SHP77 treated with DMSO at 0.1 percent for 48 hours (cell line): ENCODE data around the gene AKAP8L.

ENCODE experiments used
- DNase-seq: peaks from one replicate; lab custom pipeline; 2025; lab: John Stamatoyannopoulos, UW

The AKAP8L gene

DNA sequence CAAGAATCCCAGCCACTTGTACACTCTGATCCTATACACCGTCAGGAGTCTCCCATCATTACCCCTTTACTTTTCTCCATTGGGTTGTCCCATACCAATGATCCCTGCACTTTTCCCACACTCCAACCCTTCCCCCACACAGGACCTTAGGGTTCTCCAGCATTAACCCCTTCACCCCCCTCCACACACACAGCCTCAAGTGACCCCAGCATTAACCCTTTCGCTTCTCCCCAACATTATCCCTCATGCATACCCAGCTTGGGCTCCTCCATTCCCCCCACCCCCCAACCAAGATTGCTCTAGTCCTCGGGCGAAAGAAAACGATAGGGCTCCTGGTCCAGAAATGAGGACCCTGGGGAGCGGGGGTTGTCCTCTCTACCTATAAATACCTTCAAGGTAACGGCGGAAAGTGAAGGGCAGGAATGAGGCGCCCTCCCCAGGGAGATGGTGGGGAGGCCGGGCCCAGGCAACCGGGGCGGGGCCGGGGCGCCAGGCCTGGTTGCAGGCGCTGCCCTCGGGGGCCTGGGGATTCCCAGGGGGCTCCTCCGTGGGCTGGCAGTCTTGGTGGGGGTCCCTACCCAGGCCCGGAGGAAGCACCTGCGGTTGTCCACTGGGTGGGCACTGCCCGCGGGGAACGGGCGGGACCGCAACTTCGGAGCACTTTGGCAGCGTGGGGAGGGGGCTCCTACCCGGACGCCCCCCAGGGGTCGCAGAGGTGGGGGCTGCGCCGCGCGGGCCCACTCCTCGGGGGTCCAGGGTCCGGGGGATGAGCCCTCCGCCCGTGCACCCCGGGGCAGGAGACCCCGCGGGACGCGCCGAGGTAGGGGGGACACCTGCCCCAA, 30.2 kb upstream of the AKAP8L start:
- no peak for DNase-seq

- no peak for DNase-seq
Measured at GRCh38 chr19:15448044-15448777, 29.4 kb upstream of the AKAP8L start.

GRCh38 chr19:15447057-15447456, 28.3 kb upstream of the AKAP8L start:
- no peak for DNase-seq

DNA sequence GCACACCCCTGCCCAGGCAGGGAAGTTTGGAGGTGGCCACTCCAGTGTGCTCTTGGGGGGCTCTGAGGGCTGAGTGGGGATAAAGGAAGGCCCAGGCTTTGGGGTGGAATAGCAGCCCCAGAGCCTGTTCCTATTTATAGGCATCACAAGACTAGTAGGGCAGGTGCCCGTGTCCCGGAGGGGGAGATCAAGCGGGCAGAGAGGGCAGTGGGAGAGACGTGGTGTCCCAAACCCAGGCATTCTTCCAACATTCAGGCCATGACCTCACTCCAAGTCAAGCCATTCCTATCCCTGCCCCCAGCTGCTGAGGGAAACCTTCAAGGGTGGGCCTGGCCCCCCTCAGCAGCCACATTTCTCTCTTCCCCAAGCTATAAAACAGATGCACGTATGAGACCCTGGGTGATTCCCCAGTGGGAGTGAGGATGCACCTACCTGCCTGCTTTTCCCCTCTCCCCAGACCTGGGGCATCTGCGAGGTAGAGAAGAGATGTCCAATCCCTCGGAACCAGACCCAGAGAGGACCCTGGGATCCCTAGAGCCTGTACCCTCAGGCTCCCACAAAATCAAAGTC, 27.1 kb upstream of the AKAP8L start:
- no peak for DNase-seq

DNA sequence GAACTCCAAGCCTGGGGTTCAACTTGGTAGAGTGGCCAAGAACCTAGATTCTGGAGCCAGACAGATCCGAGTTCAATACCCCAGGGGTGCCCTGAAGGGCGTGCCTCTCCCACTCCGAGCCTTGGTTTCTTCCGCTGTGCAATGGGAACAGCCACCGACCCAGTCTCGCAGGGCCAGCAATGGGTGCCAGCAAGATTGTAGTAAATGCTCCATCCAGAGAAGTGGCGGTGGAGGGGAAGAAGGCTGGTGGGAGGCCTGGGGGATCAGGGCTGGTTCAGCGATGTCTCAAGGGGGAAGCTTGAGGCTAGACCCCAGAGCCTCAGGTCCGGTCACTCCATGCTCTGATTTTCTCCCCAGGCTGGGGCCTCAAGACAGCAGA, 26.4 kb upstream of the AKAP8L start:
- DNase-seq: no peak

GRCh38 chr19:15444505-15445226, 25.9 kb upstream of the AKAP8L start:
- DNase-seq: no peak

GRCh38 chr19:15443838-15444237, 25.1 kb upstream of the AKAP8L start:
- no peak for DNase-seq

GRCh38 chr19:15443325-15443724, 24.5 kb upstream of the AKAP8L start:
- DNase-seq: no peak

GRCh38 chr19:15442142-15442920, 23.5 kb upstream of the AKAP8L start:
- no peak for DNase-seq

DNA sequence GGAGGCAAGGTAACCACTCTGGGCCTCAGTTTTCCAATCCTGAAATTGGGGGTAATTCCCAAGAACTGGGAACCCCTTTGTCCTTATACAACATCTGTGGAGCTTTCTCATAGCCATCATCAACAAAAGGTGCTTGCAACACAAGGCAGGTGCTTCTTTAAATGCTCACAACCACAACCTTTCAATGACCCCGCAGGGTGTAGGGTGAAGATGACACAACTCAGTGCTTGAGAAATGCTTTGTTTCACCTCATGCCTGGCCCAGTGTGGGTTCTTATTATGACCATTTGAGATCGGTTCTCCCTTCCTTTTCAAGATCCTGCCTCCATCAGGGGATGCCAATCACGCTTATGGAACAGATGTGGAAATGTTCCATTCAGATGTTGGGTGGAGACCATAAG, 22.5 kb upstream of the AKAP8L start:
- DNase-seq: no peak

- DNase-seq: no peak
Measured at GRCh38 chr19:15439821-15440641, 21.2 kb upstream of the AKAP8L start.

DNA sequence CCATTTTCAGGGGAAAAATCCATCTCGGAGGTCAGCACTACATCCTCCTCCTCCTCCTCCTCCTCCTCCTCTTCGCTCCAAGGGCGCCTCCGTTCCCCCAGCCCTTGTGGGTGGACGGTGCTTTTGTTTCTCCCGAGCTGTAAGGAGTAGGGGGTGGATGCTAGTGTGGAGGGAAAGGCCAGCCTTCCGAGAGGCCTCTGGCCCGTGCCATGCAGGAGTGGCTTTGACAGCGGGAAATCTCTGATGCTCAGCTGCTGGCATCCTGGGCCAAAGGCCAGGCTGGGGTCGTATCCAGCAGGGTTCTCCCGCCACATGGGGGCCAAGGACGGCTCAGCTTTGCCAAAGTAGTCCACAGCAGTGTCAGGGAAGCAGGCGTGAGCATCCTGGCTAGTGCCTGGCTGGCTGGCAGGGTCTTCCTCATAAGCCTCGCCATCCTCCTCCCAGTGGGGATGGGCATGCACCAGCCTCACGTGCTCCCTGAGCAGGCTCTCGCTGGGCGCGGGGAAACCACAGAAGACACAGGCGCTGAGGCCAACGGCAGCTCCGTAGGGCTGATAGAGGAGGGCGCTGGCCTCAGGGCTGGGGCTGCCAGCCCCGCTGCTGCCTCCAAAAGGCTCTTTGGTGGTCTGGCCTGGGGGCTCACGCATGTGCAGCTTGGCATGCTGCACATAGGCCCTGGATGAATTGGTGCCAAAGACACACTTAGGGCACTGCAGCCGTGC, 20.5 kb upstream of the AKAP8L start:
- DNase-seq: no peak

DNA sequence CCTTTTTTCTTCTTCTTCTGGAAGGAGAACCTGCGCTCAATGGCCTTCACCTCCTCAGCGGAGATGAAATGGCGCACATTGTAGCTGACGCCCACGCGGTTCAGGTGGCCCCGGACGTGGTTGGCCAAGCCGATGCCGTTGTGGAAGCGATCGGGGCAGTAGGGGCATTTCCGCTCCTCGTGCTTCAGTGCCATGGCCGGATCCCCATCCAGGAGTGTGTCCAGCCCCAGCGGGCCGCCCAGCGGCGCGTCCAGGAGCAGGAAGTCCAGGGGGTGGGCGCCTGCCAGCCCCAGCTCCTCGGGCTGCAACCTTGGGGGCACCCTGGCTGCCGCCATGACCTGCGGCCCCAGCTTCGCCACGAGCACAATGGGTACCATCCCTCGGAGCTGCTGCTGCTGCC, 19.8 kb upstream of the AKAP8L start:
- no peak for DNase-seq

GRCh38 chr19:15438124-15438496, 19.3 kb upstream of the AKAP8L start:
- DNase-seq: no peak

GRCh38 chr19:15437355-15438123, 18.8 kb upstream of the AKAP8L start:
- no peak for DNase-seq

- no peak for DNase-seq
Measured at GRCh38 chr19:15436826-15437110, 18.0 kb upstream of the AKAP8L start.

- no peak for DNase-seq
Measured at GRCh38 chr19:15436012-15436825, 17.4 kb upstream of the AKAP8L start.

DNA sequence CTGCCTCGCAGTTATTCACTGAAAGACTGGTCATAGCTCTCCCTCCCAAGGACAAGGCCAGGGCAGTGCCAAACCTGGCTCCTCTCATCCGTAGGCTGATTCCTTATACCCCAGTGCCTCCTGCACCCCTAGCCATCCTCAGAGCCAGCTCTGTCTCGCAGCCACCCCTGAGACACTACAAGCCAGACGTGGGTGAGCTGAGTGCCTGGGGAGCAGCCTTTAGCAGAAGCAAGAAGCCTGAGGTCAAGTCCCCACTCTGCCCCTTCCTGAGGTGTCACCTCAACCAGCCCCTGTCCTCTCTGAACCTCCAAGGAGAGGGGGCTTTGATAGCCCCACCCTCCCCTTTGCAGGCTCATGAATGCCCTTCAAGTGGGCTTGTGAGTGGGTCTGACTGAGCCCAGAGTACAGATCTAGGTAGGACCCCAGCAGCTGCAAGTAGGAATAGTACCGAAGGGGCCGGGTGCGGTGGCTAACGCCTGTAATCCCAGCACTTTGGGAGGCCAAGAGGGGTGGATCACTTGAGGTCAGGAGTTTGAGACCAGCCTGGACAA, 14.8 kb upstream of the AKAP8L start:
- no peak for DNase-seq
